NOMO-1 treated with dmso at 0.1 percent for 144 hours (cell line): ENCODE results near the gene TANC1.

ENCODE experiments used
- DNase-seq: peaks from one replicate; lab custom pipeline; 2025; ENCODE audit not compliant: unreplicated experiment; lab: John Stamatoyannopoulos, UW

TANC1 gene

GRCh38 chr2:159153951-159154350 is 185.5 kb downstream of the TANC1 start:
- no peak for DNase-seq

DNA sequence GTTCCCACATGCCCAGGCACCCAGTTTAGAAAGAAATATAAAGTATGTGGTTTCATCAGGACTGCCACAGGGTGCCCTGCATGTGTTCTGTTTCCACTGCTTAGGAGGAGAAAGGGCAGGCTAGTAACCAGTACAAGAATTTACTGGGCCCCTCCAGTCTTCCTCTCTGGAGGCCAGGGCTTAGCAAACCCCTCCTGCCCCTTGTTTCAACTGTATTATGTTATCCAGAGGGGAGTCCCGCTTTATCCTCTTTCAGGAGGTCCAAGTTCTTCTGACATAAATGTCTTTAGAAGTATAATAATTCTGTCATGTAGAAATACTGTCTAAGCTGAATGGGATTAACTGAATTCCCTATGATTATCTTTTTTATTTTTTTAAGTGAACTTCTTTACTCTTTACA is 185.9 kb downstream of the TANC1 start:
- DNase-seq: no peak

- DNase-seq: no peak
These were observed 186.9 kb downstream of the TANC1 start for GRCh38 chr2:159155320-159155719.

DNA sequence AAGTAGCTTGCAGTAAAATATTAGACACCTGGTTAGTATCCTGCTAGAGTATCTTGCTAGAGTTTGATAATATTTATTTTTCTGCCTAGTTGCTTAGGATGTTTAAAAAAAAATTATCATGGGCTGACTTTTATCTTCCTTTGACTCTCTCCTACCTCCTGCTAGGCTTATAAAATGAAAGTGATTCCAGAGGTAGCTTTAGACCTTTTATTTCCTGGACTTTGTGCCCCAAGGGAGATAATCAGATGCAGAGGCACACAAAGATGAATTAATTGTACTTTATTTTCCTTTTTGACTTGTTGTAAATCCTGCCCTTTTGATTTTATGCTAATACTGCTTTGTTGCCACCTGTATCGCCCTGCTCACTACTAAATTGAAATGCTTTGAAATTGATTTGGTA is 187.4 kb downstream of the TANC1 start:
- no peak for DNase-seq

DNA sequence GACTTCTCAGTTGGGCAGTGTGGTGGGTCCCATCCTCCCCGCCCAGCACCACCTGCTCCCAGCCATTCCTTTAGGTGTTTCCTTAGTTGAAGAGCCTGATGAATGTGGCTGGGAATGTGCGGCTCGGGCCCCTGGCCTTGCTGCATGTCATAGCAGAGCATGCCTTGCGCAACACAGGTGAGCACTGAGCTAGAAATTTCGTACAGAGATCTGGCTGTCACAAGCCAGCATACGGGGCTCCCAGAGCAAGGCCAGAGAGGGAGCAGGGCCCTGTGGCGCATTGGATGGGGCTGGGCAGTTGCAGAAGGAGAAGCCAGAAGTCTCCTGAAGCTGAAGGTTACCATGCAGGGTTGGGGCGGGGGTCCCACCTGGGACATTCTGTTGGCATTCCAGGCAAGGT is 188.4 kb downstream of the TANC1 start:
- DNase-seq: no peak

GRCh38 chr2:159157361-159158209 is 189.1 kb downstream of the TANC1 start:
- no peak for DNase-seq

GRCh38 chr2:159160412-159160811 is 192.0 kb downstream of the TANC1 start:
- DNase-seq: no peak

DNA sequence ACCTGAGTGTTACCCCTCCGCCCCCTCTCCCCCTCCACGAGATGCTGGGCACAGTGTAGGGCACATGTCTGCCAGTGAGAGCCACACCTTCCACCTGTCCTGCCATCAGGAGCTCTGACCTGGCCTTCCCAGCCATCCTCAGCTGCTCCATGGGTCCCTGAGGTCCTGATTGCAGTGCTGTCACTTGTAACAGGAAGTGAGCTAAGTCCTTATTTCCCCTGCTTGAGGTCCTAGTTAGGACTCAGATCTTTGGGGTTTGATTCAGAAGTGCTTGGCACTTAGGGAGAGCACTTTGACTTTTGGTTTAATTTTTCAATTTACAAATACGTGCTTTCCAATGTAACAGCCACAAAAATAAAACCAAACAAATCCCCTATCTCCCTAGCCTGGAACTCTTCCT is 192.5 kb downstream of the TANC1 start:
- no peak for DNase-seq

- no peak for DNase-seq
These were observed 195.5 kb downstream of the TANC1 start for GRCh38 chr2:159163930-159164329.

DNA sequence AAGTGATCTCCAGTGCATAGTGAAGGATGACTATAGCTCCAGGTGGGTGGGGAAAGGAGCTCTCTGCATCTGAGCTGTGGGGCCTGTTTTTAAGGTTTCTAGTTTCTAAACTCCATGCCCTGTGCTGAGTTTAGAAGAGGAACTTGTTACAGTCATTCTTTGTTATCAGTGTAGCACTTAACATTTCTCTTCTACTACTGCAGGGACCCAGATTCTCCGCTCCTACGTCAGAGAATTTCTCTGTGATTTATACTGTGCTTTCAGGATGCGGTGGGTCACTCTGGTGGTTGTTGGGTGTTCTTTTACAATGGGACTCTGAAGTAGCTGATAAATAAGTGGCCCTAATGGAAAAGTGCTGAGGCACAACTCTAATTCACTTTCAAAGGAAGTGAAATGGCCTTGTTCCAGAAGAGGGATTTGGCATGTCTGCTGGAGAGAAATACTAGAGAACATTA is 196.0 kb downstream of the TANC1 start:
- DNase-seq: no peak

- no peak for DNase-seq
These were observed 196.6 kb downstream of the TANC1 start for GRCh38 chr2:159165048-159165447.

DNA sequence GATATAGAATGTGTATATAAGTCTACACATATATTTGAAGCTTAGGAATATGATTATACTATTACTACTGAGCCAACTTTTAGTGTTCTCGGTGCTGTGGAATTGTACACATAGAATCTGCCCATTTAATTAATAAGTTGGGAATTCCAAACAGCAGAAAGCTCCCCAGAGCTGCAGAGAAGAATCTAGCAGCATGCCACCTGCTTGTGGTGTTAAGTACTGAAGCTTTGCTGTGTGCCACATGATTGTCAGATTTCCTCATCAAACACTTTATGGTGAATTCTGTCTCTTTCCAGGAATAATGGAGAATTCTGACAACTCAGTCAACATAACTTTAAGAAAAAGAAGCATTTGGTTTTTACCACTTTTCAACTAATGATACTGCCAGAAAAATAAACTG is 200.3 kb downstream of the TANC1 start:
- DNase-seq: no peak

GRCh38 chr2:159169187-159169586 is 200.7 kb downstream of the TANC1 start:
- DNase-seq: no peak

- no peak for DNase-seq
These were observed 204.0 kb downstream of the TANC1 start for GRCh38 chr2:159172403-159172802.

DNA sequence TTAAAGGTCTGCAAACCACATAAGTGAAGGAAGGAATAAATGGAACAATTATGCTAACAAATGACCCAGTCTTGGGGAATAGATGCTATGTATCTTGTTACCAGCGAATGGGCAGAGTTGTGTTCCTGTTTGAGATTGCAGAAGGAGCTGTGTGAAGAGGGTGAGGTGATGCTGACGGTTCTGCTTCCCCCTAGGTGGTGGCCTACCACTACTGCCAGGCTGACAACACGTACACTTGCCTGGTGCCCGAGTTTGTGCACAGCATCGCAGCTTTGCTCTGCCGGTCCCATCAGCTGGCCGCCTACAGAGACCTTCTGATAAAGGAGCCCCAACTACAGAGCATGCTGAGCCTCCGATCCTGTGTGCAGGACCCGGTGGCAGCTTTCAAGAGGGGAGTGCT is 206.3 kb downstream of the TANC1 start:
- DNase-seq: no peak

- no peak for DNase-seq
These were observed 206.7 kb downstream of the TANC1 start for GRCh38 chr2:159175182-159175581.

GRCh38 chr2:159175927-159176326 is 207.5 kb downstream of the TANC1 start:
- DNase-seq: no peak

- DNase-seq: no peak
These were observed 208.1 kb downstream of the TANC1 start for GRCh38 chr2:159176555-159176954.

- DNase-seq: no peak
These were observed 208.9 kb downstream of the TANC1 start for GRCh38 chr2:159177357-159177756.

DNA sequence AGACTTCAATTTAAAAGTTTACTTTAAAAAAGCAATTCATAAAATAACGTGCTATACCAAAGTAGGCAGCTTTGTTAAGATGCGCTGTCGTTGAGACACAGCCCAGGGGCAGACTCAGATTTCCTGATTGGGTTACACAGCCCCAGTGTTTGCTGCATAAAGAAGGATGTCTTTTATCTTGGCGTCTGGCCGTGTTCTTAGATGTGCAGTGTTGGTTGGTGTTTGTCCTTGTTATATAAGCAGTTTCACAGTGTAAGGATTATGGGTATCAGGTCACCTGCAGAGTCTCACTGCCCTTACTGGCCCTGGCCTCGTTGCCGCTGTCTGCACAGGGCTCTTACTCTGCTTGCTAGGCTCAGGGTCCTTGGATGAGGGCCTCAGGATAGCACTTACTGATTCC is 209.5 kb downstream of the TANC1 start:
- DNase-seq: no peak

DNA sequence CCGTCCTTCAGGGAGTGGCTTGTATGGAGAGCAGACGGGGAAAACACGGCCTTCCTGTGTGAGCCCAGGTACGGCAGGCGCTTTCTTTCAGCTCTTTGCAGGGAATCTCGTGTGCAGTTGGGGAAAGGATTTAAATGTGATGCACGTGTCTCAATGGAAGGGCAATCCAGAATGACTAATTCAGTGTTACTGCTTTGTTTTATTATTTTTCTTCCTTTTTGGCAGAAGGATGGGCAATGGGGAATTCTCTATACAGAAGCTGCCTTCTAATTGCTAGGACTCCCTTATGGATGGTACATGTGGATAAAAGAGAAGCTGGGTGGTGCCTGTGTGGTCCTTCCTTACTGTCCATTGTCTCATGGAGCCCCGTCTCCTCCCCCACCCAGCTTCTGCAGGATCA is 210.7 kb downstream of the TANC1 start:
- no peak for DNase-seq

GRCh38 chr2:159179696-159180095 is 211.3 kb downstream of the TANC1 start:
- no peak for DNase-seq

GRCh38 chr2:159183346-159183745 is 214.9 kb downstream of the TANC1 start:
- DNase-seq: no peak
